ENCODE data around the gene RXYLT1. TPM values are rescaled to one million over a fixed set of nuclear protein-coding genes. Genes with fewer than 3 reads are reported as not detected.

RXYLT1 gene
- total RNA-seq, 1 donor from 2014 or later: 14.7 TPM

- H3K4me1 Mint-ChIP-seq (ENCODE audit: low read depth): peaks cover 14% of the 10 kb centered on the region
- no peak for DNase-seq (ENCODE audit: low spot score, unreplicated experiment)
- no peak for TF ChIP-seq CTCF (IDR thresholded peaks at IDR 0.05; ENCODE audit: unreplicated experiment)
- peak overlapping the region; percentile 74 for H3K4me3 Mint-ChIP-seq (ENCODE audit: low read depth)
- H3K27me3 Mint-ChIP-seq: peaks cover 8% of the 10 kb centered on the region
- peak overlapping the region; percentile 62 for H3K27ac Mint-ChIP-seq
- H3K36me3 Mint-ChIP-seq (ENCODE audit: insufficient read depth): no peaks in the 10 kb centered on the region
- no peaks in the 10 kb centered on the region for H3K9me3 Mint-ChIP-seq (ENCODE audit: low read depth)
Measured at GRCh38 chr12:63843254-63843720, 63.6 kb downstream of the RXYLT1 start.

- Mint-ChIP-seq H3K4me1 (ENCODE audit: low read depth) (peaks cover 19% of the 10 kb centered on the region), H3K4me3 (ENCODE audit: low read depth) (peak overlapping the region; percentile 79), H3K9me3 (ENCODE audit: low read depth) (no peaks in the 10 kb centered on the region), H3K27ac (no peak overlapping the region), H3K27me3 (peaks cover 8% of the 10 kb centered on the region), H3K36me3 (ENCODE audit: insufficient read depth) (no peaks in the 10 kb centered on the region)
- DNase-seq (ENCODE audit: low spot score, unreplicated experiment): peak; percentile 90
- TF ChIP-seq CTCF (IDR thresholded peaks at IDR 0.05; ENCODE audit: unreplicated experiment): no peak
Measured at GRCh38 chr12:63843721-63844390, 64.1 kb downstream of the RXYLT1 start.

GRCh38 chr12:63844391-63845341 is 65.0 kb downstream of the RXYLT1 start, which contains the start of gene SRGAP1:
SRGAP1 (plus strand) TSS chr12:63844700; CDS start chr12:63844817, 117 bp downstream.
- peak within 1 kb of the TSS; percentile 97 for H3K27ac Mint-ChIP-seq
- DNase-seq (ENCODE audit: low spot score, unreplicated experiment): peak; percentile 41
- TF ChIP-seq CTCF (IDR thresholded peaks at IDR 0.05; ENCODE audit: unreplicated experiment): no peak
- no peaks in the 10 kb centered on the region for H3K9me3 Mint-ChIP-seq (ENCODE audit: low read depth)
- H3K36me3 Mint-ChIP-seq (ENCODE audit: insufficient read depth): no peaks in the 10 kb centered on the region
- H3K4me3 Mint-ChIP-seq (ENCODE audit: low read depth): peak within 1 kb of the TSS; percentile 99
- peaks cover 8% of the 10 kb centered on the region for H3K27me3 Mint-ChIP-seq
- peaks cover 26% of the 10 kb centered on the region for H3K4me1 Mint-ChIP-seq (ENCODE audit: low read depth)

- no peaks in the 10 kb centered on the region for H3K9me3 Mint-ChIP-seq (ENCODE audit: low read depth)
- peaks cover 8% of the 10 kb centered on the region for H3K27me3 Mint-ChIP-seq
- H3K4me3 Mint-ChIP-seq (ENCODE audit: low read depth): peak overlapping the region; percentile 99
- DNase-seq (ENCODE audit: low spot score, unreplicated experiment): no peak
- TF ChIP-seq CTCF (IDR thresholded peaks at IDR 0.05; ENCODE audit: unreplicated experiment): no peak
- no peaks in the 10 kb centered on the region for H3K36me3 Mint-ChIP-seq (ENCODE audit: insufficient read depth)
- H3K4me1 Mint-ChIP-seq (ENCODE audit: low read depth): peaks cover 33% of the 10 kb centered on the region
- H3K27ac Mint-ChIP-seq: peak overlapping the region; percentile 85
Measured at GRCh38 chr12:63845726-63846125, 66.0 kb downstream of the RXYLT1 start.

All from progenitor cell of endocrine pancreas (in vitro differentiated cells).